ENCODE measurements around the gene TRERF1.

TRERF1 gene

GRCh38 chr6:42404484-42404883 lies 47.2 kb downstream of the TRERF1 start:
- H3K27ac Mint-ChIP-seq, result peak overlapping the region; percentile 81
- peaks cover 19% of the 10 kb centered on the region for H3K36me3 Mint-ChIP-seq (ENCODE audit: low read depth)
- H3K4me3 Mint-ChIP-seq, result peak overlapping the region; percentile 58
- no peaks in the 10 kb centered on the region for H3K27me3 Mint-ChIP-seq
- intact Hi-C loops (cut with micrococcal nuclease), result no loop called here
- no peaks in the 10 kb centered on the region for H3K9me3 Mint-ChIP-seq
- peaks cover 82% of the 10 kb centered on the region for H3K4me1 Mint-ChIP-seq (ENCODE audit: low read depth)

GRCh38 chr6:42403831-42404230 lies 47.9 kb downstream of the TRERF1 start:
- peak overlapping the region; percentile 81 for H3K27ac Mint-ChIP-seq
- peaks cover 86% of the 10 kb centered on the region for H3K4me1 Mint-ChIP-seq (ENCODE audit: low read depth)
- H3K27me3 Mint-ChIP-seq, result no peaks in the 10 kb centered on the region
- no peak overlapping the region for H3K4me3 Mint-ChIP-seq
- intact Hi-C loops (cut with micrococcal nuclease), result no loop called here
- peaks cover 25% of the 10 kb centered on the region for H3K36me3 Mint-ChIP-seq (ENCODE audit: low read depth)
- no peaks in the 10 kb centered on the region for H3K9me3 Mint-ChIP-seq

GRCh38 chr6:42403421-42403820 lies 48.3 kb downstream of the TRERF1 start:
- H3K27me3 Mint-ChIP-seq, result no peaks in the 10 kb centered on the region
- intact Hi-C loops (cut with micrococcal nuclease), result no loop called here
- no peaks in the 10 kb centered on the region for H3K9me3 Mint-ChIP-seq
- H3K36me3 Mint-ChIP-seq (ENCODE audit: low read depth), result peaks cover 29% of the 10 kb centered on the region
- peak overlapping the region; percentile 81 for H3K27ac Mint-ChIP-seq
- peaks cover 90% of the 10 kb centered on the region for H3K4me1 Mint-ChIP-seq (ENCODE audit: low read depth)
- no peak overlapping the region for H3K4me3 Mint-ChIP-seq

GRCh38 chr6:42402184-42402583 lies 49.5 kb downstream of the TRERF1 start:
- intact Hi-C loops (cut with micrococcal nuclease), result no loop called here
- Mint-ChIP-seq H3K4me1 (ENCODE audit: low read depth) (peaks cover 90% of the 10 kb centered on the region), H3K9me3 (no peaks in the 10 kb centered on the region), H3K27me3 (no peaks in the 10 kb centered on the region), H3K4me3 (no peak overlapping the region), H3K36me3 (ENCODE audit: low read depth) (peaks cover 32% of the 10 kb centered on the region), H3K27ac (peak overlapping the region; percentile 25)

GRCh38 chr6:42401613-42401951 lies 50.1 kb downstream of the TRERF1 start:
- Mint-ChIP-seq H3K4me3 (no peak overlapping the region), H3K36me3 (ENCODE audit: low read depth) (peaks cover 38% of the 10 kb centered on the region), H3K9me3 (no peaks in the 10 kb centered on the region), H3K4me1 (ENCODE audit: low read depth) (peaks cover 90% of the 10 kb centered on the region), H3K27ac (peak overlapping the region; percentile 53), H3K27me3 (no peaks in the 10 kb centered on the region)
- intact Hi-C loops (cut with micrococcal nuclease), result no loop called here

- Mint-ChIP-seq H3K4me3 (no peak overlapping the region), H3K4me1 (ENCODE audit: low read depth) (peaks cover 87% of the 10 kb centered on the region), H3K27ac (peak overlapping the region; percentile 53), H3K9me3 (no peaks in the 10 kb centered on the region), H3K27me3 (no peaks in the 10 kb centered on the region), H3K36me3 (ENCODE audit: low read depth) (peaks cover 38% of the 10 kb centered on the region)
- intact Hi-C loops (cut with micrococcal nuclease), result no loop called here
Observed at GRCh38 chr6:42400886-42401612, 50.7 kb downstream of the TRERF1 start.

- Mint-ChIP-seq H3K4me1 (ENCODE audit: low read depth) (peaks cover 88% of the 10 kb centered on the region), H3K27ac (peak overlapping the region; percentile 25), H3K4me3 (no peak overlapping the region), H3K36me3 (ENCODE audit: low read depth) (peaks cover 38% of the 10 kb centered on the region), H3K9me3 (no peaks in the 10 kb centered on the region), H3K27me3 (no peaks in the 10 kb centered on the region)
- intact Hi-C loops (cut with micrococcal nuclease), result no loop called here
Observed at GRCh38 chr6:42400061-42400760, 51.5 kb downstream of the TRERF1 start.

- Mint-ChIP-seq H3K9me3 (no peaks in the 10 kb centered on the region), H3K27me3 (no peaks in the 10 kb centered on the region), H3K4me1 (ENCODE audit: low read depth) (peaks cover 88% of the 10 kb centered on the region), H3K36me3 (ENCODE audit: low read depth) (peaks cover 39% of the 10 kb centered on the region), H3K4me3 (no peak overlapping the region), H3K27ac (peak overlapping the region; percentile 30)
- intact Hi-C loops (cut with micrococcal nuclease), result no loop called here
Observed at GRCh38 chr6:42396720-42397119, 55.0 kb downstream of the TRERF1 start.

GRCh38 chr6:42394881-42395620 lies 56.7 kb downstream of the TRERF1 start:
- intact Hi-C loops (cut with micrococcal nuclease), result no loop called here
- no peaks in the 10 kb centered on the region for H3K27me3 Mint-ChIP-seq
- peaks cover 43% of the 10 kb centered on the region for H3K36me3 Mint-ChIP-seq (ENCODE audit: low read depth)
- peak overlapping the region; percentile 97 for H3K27ac Mint-ChIP-seq
- H3K4me1 Mint-ChIP-seq (ENCODE audit: low read depth), result peaks cover 88% of the 10 kb centered on the region
- H3K9me3 Mint-ChIP-seq, result no peaks in the 10 kb centered on the region
- peak overlapping the region; percentile 84 for H3K4me3 Mint-ChIP-seq

- H3K27ac Mint-ChIP-seq, result peak overlapping the region; percentile 97
- H3K4me1 Mint-ChIP-seq (ENCODE audit: low read depth), result peaks cover 87% of the 10 kb centered on the region
- H3K9me3 Mint-ChIP-seq, result no peaks in the 10 kb centered on the region
- intact Hi-C loops (cut with micrococcal nuclease), result no loop called here
- H3K4me3 Mint-ChIP-seq, result peak overlapping the region; percentile 75
- no peaks in the 10 kb centered on the region for H3K27me3 Mint-ChIP-seq
- peaks cover 44% of the 10 kb centered on the region for H3K36me3 Mint-ChIP-seq (ENCODE audit: low read depth)
Observed at GRCh38 chr6:42394151-42394550, 57.6 kb downstream of the TRERF1 start.

- H3K4me3 Mint-ChIP-seq, result no peak overlapping the region
Observed at GRCh38 chr6:42393339-42393738, 58.4 kb downstream of the TRERF1 start.

GRCh38 chr6:42392833-42393232 lies 58.9 kb downstream of the TRERF1 start:
- Mint-ChIP-seq H3K9me3 (no peaks in the 10 kb centered on the region), H3K27ac (peak overlapping the region; percentile 13), H3K27me3 (no peaks in the 10 kb centered on the region), H3K4me3 (peak overlapping the region; percentile 14), H3K4me1 (ENCODE audit: low read depth) (peaks cover 91% of the 10 kb centered on the region), H3K36me3 (ENCODE audit: low read depth) (peaks cover 35% of the 10 kb centered on the region)
- intact Hi-C loops (cut with micrococcal nuclease), result no loop called here

More at GRCh38 chr6:42393339-42393738, 58.4 kb downstream of the TRERF1 start:
- Mint-ChIP-seq H3K27ac (peak overlapping the region; percentile 13), H3K4me1 (ENCODE audit: low read depth) (peaks cover 89% of the 10 kb centered on the region), H3K27me3 (no peaks in the 10 kb centered on the region), H3K36me3 (ENCODE audit: low read depth) (peaks cover 36% of the 10 kb centered on the region), H3K9me3 (no peaks in the 10 kb centered on the region)
- intact Hi-C loops (cut with micrococcal nuclease), result no loop called here

GRCh38 chr6:42391441-42391840 lies 60.3 kb downstream of the TRERF1 start:
- Mint-ChIP-seq H3K36me3 (ENCODE audit: low read depth) (peaks cover 31% of the 10 kb centered on the region), H3K27me3 (no peaks in the 10 kb centered on the region), H3K4me1 (ENCODE audit: low read depth) (peaks cover 94% of the 10 kb centered on the region), H3K4me3 (no peak overlapping the region), H3K27ac (peak overlapping the region; percentile 63), H3K9me3 (no peaks in the 10 kb centered on the region)
- intact Hi-C loops (cut with micrococcal nuclease), result no loop called here

Measured in dendritic cell treated with granulocyte-macrophage colony-stimulating factor and Interleukin-4, amounts not matched to agents 40 ng/mL and 50 ng/mL, for 4 days (primary cell).